Cardiac muscle cell (in vitro differentiated cells and primary cell): ENCODE data around the gene P2RY2. TPM values are rescaled to one million over a fixed set of nuclear protein-coding genes. Genes with fewer than 3 reads are reported as not detected.

ENCODE experiments used
- DNase-seq, 2 donors: peaks; one replicate each; pipeline versions ENCODE4 v3.0.0 to v3.0.0-alpha.2; 2010 to 2017; ENCODE audit warnings: low read depth in 1 of 2, low spot score in 1 of 2
- H3K27ac ChIP-seq: fragments of 200-600 bp; sonication (generic); 2 replicates; pipeline ENCODE4 v1.5.1; 2016
- H3K27me3 ChIP-seq: fragments of 200-600 bp; sonication (generic); 2 replicates; pipeline ENCODE4 v1.6.0; 2016; ENCODE audit warnings: control low read depth
- H3K36me3 ChIP-seq: fragments of 200-600 bp; sonication (generic); 2 replicates; pipeline ENCODE4 v1.5.1; 2016; ENCODE audit warnings: control low read depth
- H3K4me1 ChIP-seq: fragments of 200-600 bp; sonication (generic); 2 replicates; pipeline ENCODE4 v1.8.1; 2017; ENCODE audit warnings: low read depth, mild to moderate bottlenecking, mixed run types
- H3K4me3 ChIP-seq: fragments of 200-600 bp; sonication (generic); 2 replicates; pipeline ENCODE4 v1.5.1; 2016; ENCODE audit warnings: mild to moderate bottlenecking
- H3K9me3 ChIP-seq: fragments of 200-600 bp; sonication (generic); 2 replicates; pipeline ENCODE4 v1.5.1; 2017; ENCODE audit warnings: low read depth, mild to moderate bottlenecking, control low read depth
- CTCF ChIP-seq: IDR thresholded peaks from 2 replicates; pipeline ENCODE4 v1.5.1; 2012; ENCODE audit warnings: low read depth, mild to moderate bottlenecking, low read length
- polyA plus RNA-seq: library from polyadenylated mRNA; unstranded; fragments of >200 nt; fragmentation: Nextera tagmentation; extraction: Ambion mirVana; gene quantifications from 2 replicates; pipeline ENCODE4 v1.2.1, GENCODE V29; 2016
- total RNA-seq: library from RNA; depleted of rRNA; stranded (reverse); fragments of >200 nt; gene quantifications from 2 replicates; pipeline ENCODE4 v1.2.3, GENCODE V29; 2016

The P2RY2 gene
- total and polyA plus RNA-seq, 2 experiments from 2014 or later: 0.48 to 0.83 TPM

GRCh38 chr11:73234471-73235181 lies 16.5 kb downstream of the P2RY2 start:
- Histone ChIP-seq H3K4me1 (peaks cover under 1% of the 10 kb centered on the region), H3K4me3 (no peak overlapping the region), H3K9me3 (no peaks in the 10 kb centered on the region), H3K27me3 (no peaks in the 10 kb centered on the region), H3K27ac (no peak overlapping the region), H3K36me3 (no peaks in the 10 kb centered on the region)
- no peak for TF ChIP-seq CTCF
- no peak for DNase-seq

DNA sequence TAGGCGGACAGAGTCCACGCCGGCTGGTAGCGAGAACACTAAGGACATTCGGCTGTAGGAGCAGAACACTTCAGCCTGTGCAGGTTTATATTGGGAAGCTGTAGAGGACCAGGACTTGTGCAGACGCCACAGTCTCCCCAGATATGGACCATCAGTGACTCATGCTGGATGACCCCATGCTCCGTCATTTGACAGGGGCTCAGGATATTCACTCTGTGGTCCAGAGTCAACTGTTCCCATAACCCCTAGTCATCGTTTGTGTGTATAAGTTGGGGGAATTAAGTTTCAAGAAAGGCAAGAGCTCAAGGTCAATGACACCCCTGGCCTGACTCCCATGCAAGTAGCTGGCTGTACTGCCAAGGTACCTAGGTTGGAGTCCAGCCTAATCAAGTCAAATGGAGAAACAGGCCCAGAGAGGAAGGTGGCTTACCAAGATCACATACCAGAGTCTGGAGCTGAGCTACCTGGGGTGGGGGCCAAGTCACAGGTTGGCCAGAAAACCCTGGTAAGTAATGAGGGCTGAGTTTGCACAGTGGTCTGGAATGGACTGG lies 17.2 kb downstream of the P2RY2 start:
- Histone ChIP-seq H3K4me3 (no peak overlapping the region), H3K4me1 (no peaks in the 10 kb centered on the region), H3K27me3 (no peaks in the 10 kb centered on the region), H3K27ac (no peak overlapping the region), H3K36me3 (no peaks in the 10 kb centered on the region), H3K9me3 (no peaks in the 10 kb centered on the region)
- no peak for DNase-seq
- TF ChIP-seq CTCF: no peak

DNA sequence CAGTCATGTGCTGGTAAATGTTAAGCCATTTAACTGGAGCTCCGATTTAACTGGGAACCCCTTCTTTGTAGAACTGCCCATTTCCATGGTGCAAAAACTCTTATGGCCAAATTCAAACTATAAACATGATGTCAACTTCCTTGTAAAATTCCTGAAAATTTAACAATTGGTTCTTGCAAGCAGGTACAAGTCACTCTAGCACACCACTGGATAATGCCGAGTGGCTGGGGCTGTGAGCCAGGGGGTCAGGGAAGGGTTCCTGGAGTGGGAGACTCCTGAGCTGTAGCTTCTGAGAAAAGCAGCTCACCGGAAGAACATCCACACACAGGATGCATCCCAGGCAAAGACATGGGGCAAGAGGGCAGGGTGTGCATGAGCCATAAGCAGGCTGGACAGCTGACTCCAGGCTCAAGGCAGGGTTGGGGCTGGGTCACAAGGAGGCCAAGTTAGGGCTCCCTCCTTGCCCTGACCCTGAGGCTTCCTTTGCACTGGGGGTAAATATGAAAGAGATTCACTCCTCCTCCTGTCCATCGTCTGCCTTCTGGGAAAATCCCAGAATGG lies 18.2 kb downstream of the P2RY2 start:
- Histone ChIP-seq H3K27ac (no peak overlapping the region), H3K27me3 (no peaks in the 10 kb centered on the region), H3K36me3 (no peaks in the 10 kb centered on the region), H3K4me1 (no peaks in the 10 kb centered on the region), H3K4me3 (no peak overlapping the region), H3K9me3 (no peaks in the 10 kb centered on the region)
- no peak for DNase-seq
- no peak for TF ChIP-seq CTCF

DNA sequence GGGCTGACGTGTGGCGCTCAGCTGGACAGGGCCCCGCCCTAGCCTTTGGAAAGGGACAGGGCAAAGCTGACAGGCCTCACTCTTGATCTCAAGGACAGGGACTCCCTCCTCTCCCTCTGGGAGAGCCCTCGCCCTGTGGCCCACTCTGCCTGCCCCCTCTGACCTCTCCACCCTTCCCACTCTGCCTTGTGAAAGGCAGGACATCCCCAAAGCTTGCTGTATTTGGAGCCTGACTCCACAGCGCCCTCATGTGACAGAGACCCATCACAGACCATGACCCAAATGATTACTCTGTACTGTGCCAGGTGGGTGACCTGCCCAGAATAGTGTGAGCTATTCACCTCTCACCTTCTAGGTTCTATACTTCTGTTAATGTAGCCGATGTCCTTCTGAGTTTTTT lies 18.8 kb downstream of the P2RY2 start:
- Histone ChIP-seq H3K4me1 (no peaks in the 10 kb centered on the region), H3K36me3 (no peaks in the 10 kb centered on the region), H3K9me3 (no peaks in the 10 kb centered on the region), H3K27me3 (no peaks in the 10 kb centered on the region), H3K4me3 (no peak overlapping the region), H3K27ac (no peak overlapping the region)
- TF ChIP-seq CTCF: peak; percentile 62
- DNase-seq: peak; percentile 49 to 58

- Histone ChIP-seq H3K27me3 (no peaks in the 10 kb centered on the region), H3K4me3 (no peak overlapping the region), H3K4me1 (no peaks in the 10 kb centered on the region), H3K27ac (no peak overlapping the region), H3K36me3 (no peaks in the 10 kb centered on the region), H3K9me3 (no peaks in the 10 kb centered on the region)
- no peak for TF ChIP-seq CTCF
- peak in 1 of 2 donors; percentile 53 for DNase-seq
These were observed 19.6 kb downstream of the P2RY2 start for GRCh38 chr11:73237471-73238290.
